ENCODE measurements around the gene SLC39A8.
"Not testable (repeated sequence)": the region's sequence is repeated elsewhere in the genome, so short reads cannot be mapped to it uniquely, and the experiment has no call there.

The SLC39A8 gene

GRCh38 chr4:102344954-102345794, at the start of gene SLC39A8:
Gene SLC39A8 (minus strand): TSS chr4:102345482. CDS start chr4:102344662, 820 bp downstream.
- peak; percentile 27 for DNase-seq

GRCh38 chr4:102392033-102392744, 46.9 kb upstream of the SLC39A8 start:
- no peak for DNase-seq

- DNase-seq = no peak
Observed at GRCh38 chr4:102390438-102390837, 45.2 kb upstream of the SLC39A8 start.

- no peak for DNase-seq
Observed at GRCh38 chr4:102388611-102389010, 43.3 kb upstream of the SLC39A8 start.

GRCh38 chr4:102387552-102388150, 42.4 kb upstream of the SLC39A8 start:
- DNase-seq = no peak

GRCh38 chr4:102386966-102387365, 41.7 kb upstream of the SLC39A8 start:
- no peak for DNase-seq

GRCh38 chr4:102380253-102380652, 35.0 kb upstream of the SLC39A8 start:
- DNase-seq = not testable (repeated sequence)

- no peak for DNase-seq
Observed at GRCh38 chr4:102362922-102363432, 17.7 kb upstream of the SLC39A8 start.

- no peak for DNase-seq
Observed at GRCh38 chr4:102358128-102358527, 12.8 kb upstream of the SLC39A8 start.

GRCh38 chr4:102357637-102358036, 12.4 kb upstream of the SLC39A8 start:
- not testable (repeated sequence) for DNase-seq

GRCh38 chr4:102356562-102357202, 11.4 kb upstream of the SLC39A8 start:
- DNase-seq = peak; percentile 46

GRCh38 chr4:102355748-102356147, 10.5 kb upstream of the SLC39A8 start:
- no peak for DNase-seq

GRCh38 chr4:102354671-102355454, 9.6 kb upstream of the SLC39A8 start:
- no peak for DNase-seq

- no peak for DNase-seq
Observed at GRCh38 chr4:102352781-102353180, 7.5 kb upstream of the SLC39A8 start.

GRCh38 chr4:102350634-102351033, 5.4 kb upstream of the SLC39A8 start:
- DNase-seq = no peak

GRCh38 chr4:102348701-102349100, 3.4 kb upstream of the SLC39A8 start:
- no peak for DNase-seq

GRCh38 chr4:102345795-102346100, 466 bp upstream of the SLC39A8 start:
- DNase-seq = no peak

- peak; percentile 27 for DNase-seq
Observed at GRCh38 chr4:102344520-102344953, 745 bp downstream of the SLC39A8 start.

- DNase-seq = no peak
Observed at GRCh38 chr4:102343964-102344519, 1.2 kb downstream of the SLC39A8 start.

- peak; percentile 11 for DNase-seq
Observed at GRCh38 chr4:102342404-102343074, 2.7 kb downstream of the SLC39A8 start.

GRCh38 chr4:102341201-102341600, 4.1 kb downstream of the SLC39A8 start:
- no peak for DNase-seq
